GM13977 (cell line): Measurements from ENCODE around the gene SKIC3.

Experiments
- DNase-seq: peaks from one replicate; pipeline ENCODE4 v3.0.0; 2012; ENCODE audit warnings: low spot score
- CTCF ChIP-seq: IDR thresholded peaks from 2 replicates; pipeline ENCODE4 v1.5.1; 2012; ENCODE audit warnings: mild to moderate bottlenecking, control low read depth; ENCODE audit not compliant: insufficient read depth; ENCODE audit errors: extremely low read depth, missing control alignments
- in situ Hi-C: fragments of 300-500 bp; cut with MboI; formaldehyde crosslinking; loops from one replicate; pipeline ENCODE4 v1.12.0; 2022; ENCODE audit warnings: low sequenced_read_pairs, low pct_unique_long_range_greater_than_20kb, mixed read lengths, inconsistent platforms; ENCODE audit not compliant: unreplicated experiment

The SKIC3 gene

GRCh38 chr5:95554647-95555548 lies at the start of gene SKIC3, which contains the start of gene ARSK:
SKIC3 (minus strand) TSS chr5:95554977; CDS start chr5:95547150, 7,827 bp downstream.
ARSK (plus strand) TSS chr5:95555101; CDS start chr5:95555279, 178 bp downstream.
- peak; percentile 27 for TF ChIP-seq CTCF
- DNase-seq, result peak; percentile 88
- in situ Hi-C loops, result no loop called here

GRCh38 chr5:95600557-95600956 lies 45.8 kb upstream of the SKIC3 start:
- TF ChIP-seq CTCF, result no peak

GRCh38 chr5:95599252-95599651 lies 44.5 kb upstream of the SKIC3 start:
- no peak for DNase-seq
- in situ Hi-C loops, result no loop called here
- TF ChIP-seq CTCF, result no peak

More at GRCh38 chr5:95600557-95600956, 45.8 kb upstream of the SKIC3 start:
- in situ Hi-C loops, result no loop called here
- DNase-seq, result no peak

DNA sequence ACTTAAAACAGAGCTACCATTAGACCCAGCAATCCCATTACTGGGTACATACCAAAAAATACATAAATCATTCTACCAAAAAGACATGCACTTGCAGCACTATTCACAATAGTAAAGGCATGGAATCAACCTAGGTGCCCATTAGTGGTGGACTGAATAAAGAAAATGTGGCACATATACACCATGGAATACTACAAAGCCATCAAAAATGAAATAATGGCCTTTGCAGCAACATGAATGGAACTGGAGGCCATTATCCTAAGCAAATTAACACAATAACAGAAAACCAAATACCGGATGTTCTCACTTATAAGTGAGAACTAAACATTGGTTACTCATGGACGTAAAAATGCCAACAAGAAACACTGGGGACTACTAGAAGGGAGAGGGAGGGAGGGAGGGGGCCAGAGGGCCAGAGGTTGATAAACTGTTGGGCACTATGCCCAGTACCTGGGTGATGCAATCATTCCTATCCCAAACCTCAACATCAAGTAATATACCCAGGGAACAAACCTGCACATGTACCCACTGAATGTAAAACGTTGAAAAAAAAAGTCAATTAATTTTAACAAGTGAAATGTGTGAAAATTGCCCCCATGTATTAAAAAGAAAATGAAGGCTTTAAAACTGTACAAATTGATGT lies 40.6 kb upstream of the SKIC3 start:
- DNase-seq, result no peak
- TF ChIP-seq CTCF, result no peak
- in situ Hi-C loops, result no loop called here

GRCh38 chr5:95591490-95591901 lies 36.7 kb upstream of the SKIC3 start:
- no peak for TF ChIP-seq CTCF
- in situ Hi-C loops, result no loop called here
- peak; percentile 31 for DNase-seq

- DNase-seq, result no peak
- no peak for TF ChIP-seq CTCF
- in situ Hi-C loops, result no loop called here
Measured at GRCh38 chr5:95590880-95591279, 36.1 kb upstream of the SKIC3 start.
